GM21737 (cell line): Measurements from ENCODE around the gene C15orf40.
"Not testable (repeated sequence)": the region's sequence is repeated elsewhere in the genome, so short reads cannot be mapped to it uniquely, and the experiment has no call there.

Experiments
- ATAC-seq: cut with Tn5 transposase; IDR thresholded peaks from one replicate; pipeline ENCODE4 v1.9.1; 2021; ENCODE audit warnings: mild to moderate bottlenecking, moderate library complexity; ENCODE audit not compliant: unreplicated experiment

Gene C15orf40

DNA sequence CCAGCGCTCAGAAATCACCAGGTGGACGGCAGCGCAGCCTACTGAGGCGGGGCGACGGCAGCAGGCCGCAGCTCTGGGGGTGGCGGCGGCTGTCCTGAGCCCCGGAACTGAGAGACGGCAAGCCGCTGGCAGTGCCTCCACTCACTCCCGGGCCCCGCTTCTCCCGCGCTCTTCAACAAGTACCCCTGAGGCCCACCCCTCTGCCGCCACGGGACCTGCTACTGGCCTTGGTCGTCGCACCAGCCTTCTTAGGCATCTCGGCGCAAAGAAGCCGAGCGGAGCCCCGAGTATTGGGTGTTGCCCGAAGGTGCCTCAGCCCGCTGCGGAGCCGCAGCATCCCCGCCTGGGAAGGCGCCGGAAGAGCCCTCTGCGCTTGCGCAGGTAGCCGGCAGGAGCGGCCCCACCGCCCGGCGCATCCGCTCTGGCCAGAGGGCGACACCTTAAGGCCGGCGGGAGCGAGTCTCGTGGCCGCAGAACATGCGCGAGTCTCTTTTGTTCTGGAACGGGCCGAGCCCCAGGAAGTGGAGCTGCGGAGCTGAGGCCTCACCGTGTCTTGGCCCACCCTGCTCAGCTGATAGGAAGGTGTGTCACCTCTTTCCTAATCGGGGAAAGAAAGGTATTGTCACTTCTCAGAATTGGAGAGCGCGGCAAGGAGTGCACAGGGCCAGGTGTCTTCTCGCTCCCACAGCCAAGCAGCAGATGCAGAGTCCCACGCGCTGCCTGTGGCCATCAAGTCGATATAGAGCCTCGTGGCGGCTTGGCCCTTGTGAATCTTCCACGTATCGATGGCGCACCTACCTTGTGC, at the start of gene C15orf40:
Gene C15orf40 (minus strand): TSS at position 369 of the 805 bp plus-strand sequence. CDS start 32 bp downstream, at position 337.
- ATAC-seq, result peak; percentile 93

- no peak for ATAC-seq
Measured at GRCh38 chr15:83057696-83058376, 46.4 kb upstream of the C15orf40 start.

- ATAC-seq, result no peak
Measured at GRCh38 chr15:83057002-83057401, 45.6 kb upstream of the C15orf40 start.

GRCh38 chr15:83053151-83053550, 41.7 kb upstream of the C15orf40 start:
- no peak for ATAC-seq

GRCh38 chr15:83046558-83047127, 35.2 kb upstream of the C15orf40 start:
- ATAC-seq, result no peak

DNA sequence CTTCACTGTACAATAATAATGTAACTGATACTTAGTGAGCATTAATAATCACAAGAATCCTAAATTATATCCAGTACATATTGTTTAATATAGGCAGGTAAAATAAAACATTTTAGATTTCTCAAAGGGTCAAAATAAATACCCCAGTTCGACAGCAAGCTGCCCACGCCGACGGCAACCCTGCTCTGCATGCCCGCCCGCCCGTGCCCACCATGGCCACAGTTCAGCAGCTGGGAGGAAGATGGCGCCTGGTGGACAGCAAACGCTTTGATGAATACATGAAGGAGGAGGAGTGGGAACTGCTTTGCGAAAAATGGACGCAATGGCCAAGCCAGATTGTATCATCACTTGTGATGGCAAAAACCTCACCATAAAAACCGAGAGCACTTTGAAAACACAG, 32.7 kb upstream of the C15orf40 start:
- ATAC-seq, result no peak

GRCh38 chr15:83039206-83039605, 27.8 kb upstream of the C15orf40 start:
- no peak for ATAC-seq

DNA sequence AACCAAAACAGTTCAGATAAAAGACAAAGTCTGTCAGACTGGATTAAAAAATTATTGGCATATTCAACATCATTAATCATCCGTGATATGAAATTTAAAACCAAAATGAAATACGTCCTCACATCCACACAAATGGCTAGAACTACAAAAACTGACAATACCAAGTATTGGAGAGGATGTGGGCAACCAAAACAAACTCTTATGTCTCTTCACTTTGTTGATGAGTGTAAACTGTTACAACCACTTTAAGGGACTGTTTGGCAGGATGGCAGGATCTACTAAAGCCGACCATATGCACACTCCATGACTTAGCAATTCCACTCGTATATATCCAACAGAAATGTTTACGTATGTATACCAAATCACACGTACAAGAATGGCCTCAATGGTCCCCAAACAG, 24.8 kb upstream of the C15orf40 start:
- ATAC-seq, result no peak

DNA sequence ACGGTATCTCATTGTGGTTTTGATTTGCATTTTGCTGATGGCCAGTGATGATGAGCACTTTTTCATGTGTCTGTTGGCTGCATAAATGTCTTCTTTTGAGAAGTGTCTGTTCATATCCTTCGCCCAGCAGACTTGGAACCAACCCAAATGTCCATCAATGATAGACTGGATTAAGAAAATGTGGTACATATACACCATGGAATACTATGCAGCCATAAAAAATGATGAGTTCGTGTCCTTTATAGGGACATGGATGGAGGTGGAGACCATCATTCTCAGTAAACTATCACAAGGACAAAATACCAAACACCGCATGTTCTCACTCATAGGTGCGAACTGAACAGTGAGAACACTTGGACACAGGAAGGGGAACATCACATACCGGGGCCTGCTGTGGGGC, 19.8 kb upstream of the C15orf40 start:
- not testable (repeated sequence) for ATAC-seq

DNA sequence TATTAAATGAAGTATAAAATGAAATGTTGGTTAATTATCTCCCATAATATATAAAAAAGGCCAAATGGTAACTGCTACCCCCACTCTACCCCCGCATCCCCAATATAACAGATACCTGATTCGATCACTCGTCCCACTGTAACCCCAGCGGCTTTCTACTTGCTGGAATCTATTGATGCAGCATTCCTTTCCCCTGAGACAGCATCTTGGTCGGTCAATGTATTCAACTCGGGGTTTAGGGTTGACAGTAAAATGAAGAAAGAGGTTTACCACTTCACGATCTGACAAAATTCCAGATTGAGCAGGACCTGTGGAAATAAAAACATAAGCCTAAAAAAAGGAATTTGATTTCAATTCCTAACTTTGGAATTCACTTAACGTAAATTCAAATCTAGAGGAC, 18.6 kb upstream of the C15orf40 start:
- ATAC-seq, result no peak

- ATAC-seq, result no peak
Measured at GRCh38 chr15:83018436-83018835, 7.0 kb upstream of the C15orf40 start.

DNA sequence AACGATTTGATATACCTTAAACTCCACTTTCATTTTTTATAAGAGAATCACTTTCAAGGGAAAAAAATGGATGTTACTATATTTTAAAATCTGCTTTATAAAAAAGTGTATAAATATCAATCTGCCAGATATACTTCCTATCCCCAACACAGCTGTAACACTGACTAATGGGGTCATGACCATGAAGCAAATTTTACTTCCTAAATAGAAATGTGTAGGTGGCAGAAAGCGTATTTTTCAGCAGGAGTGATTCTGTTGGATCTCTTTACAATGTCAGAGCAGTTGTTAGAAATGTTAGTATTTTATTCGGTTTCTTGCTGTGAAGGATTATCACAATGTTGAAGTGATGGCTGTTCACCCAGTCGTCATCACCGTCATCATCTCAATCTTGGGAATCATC, 5.5 kb upstream of the C15orf40 start:
- no peak for ATAC-seq

- ATAC-seq, result no peak
Measured at GRCh38 chr15:83015361-83015760, 3.9 kb upstream of the C15orf40 start.

DNA sequence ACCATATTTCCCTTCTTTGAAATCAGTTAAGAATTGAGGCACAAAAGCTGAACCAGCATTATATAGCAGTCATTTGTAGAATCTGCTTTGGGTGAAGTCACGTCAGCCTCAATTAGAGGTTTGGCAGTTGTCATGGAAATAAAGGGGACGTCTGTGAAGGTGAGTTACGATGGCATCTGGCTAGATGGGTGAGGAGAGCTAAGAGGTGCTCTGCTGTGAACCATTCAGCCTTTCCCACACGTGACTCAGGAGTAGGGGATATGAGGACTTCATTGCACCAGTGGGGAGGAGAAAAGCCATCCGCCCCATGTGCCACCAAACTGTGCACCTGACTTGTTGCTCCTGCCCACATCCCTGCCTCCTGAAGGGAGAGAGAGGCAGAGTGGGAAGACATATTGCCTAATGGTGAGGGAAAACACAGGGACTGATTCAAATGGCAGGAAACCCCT, 2.8 kb upstream of the C15orf40 start:
- ATAC-seq, result no peak

- ATAC-seq, result no peak
Measured at GRCh38 chr15:83012636-83013035, 1.2 kb upstream of the C15orf40 start.

DNA sequence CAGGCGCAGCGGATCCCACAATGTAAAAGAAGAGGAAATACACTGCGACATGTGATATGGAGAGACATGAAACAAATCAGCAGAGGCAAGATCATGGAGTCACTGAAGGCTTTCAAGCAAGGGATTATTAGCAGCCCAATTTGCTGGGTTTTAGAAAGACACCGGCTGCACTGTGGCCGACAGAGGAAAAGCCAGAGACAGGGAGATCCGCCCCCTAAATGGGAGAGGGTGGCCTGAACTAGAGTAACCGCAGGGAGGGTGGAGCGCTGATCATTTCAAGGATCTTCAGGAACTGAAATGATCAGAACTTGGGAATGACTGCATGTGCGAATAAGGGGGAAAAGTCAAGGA, 612 bp upstream of the C15orf40 start:
- ATAC-seq, result no peak

- ATAC-seq, result peak; percentile 52
Measured at GRCh38 chr15:83010709-83011270, 649 bp downstream of the C15orf40 start.

- ATAC-seq, result not testable (repeated sequence)
Measured at GRCh38 chr15:83000672-83001031, 10.8 kb downstream of the C15orf40 start.

GRCh38 chr15:82999905-83000671, 11.4 kb downstream of the C15orf40 start:
- peak; percentile 76 for ATAC-seq

DNA sequence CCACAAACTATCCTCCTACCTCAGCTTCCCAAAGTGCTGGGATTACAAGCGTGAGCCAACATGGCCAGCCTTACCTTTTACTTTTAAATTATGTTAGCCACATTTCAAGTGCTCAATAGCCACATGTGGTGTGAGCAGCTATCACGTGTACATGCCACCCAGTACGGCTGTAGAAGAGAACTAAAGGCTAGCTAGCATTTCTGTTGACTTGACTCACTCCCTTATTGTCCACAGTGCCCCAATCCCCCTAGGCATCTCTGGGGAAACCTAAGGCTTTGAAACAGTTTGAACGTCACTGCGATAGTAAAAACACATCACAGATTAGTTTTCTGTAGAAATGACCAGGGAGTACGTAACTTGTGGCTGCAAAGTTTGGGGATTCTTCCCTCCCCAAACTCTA, 12.0 kb downstream of the C15orf40 start:
- no peak for ATAC-seq

- no peak for ATAC-seq
Measured at GRCh38 chr15:82995938-82996337, 15.5 kb downstream of the C15orf40 start.
